A673 (cell line): ENCODE data around the gene MYO18B.

ENCODE experiments used
- CTCF ChIP-seq: fragments of 300-800, 200-600 bp; sonication (generic); conservative IDR thresholded peaks from 2 replicates; pipeline ENCODE4 v1.5.1; 2017; ENCODE audit warnings: low read depth, mild to moderate bottlenecking, antibody characterized with exemption, low read length, moderate library complexity, mixed read lengths
- EZH2 ChIP-seq: fragments of 200-600 bp; sonication (generic); IDR thresholded peaks from 2 replicates; pipeline ENCODE4 v1.6.1; 2017; ENCODE audit warnings: borderline replicate concordance, low read depth, mild to moderate bottlenecking, mixed read lengths, antibody characterized with exemption, low read length; ENCODE audit not compliant: poor library complexity, severe bottlenecking

- TF ChIP-seq EZH2: no peak
- TF ChIP-seq CTCF: no peak
Observed at GRCh38 chr22:25748704-25749103, 6.7 kb downstream of the MYO18B start.
